Measurements from ENCODE around the gene C17orf114. TPM values are rescaled to one million over a fixed set of nuclear protein-coding genes. Genes with fewer than 3 reads are reported as not detected.
A peak's percentile ranks its signal among the peaks of the same experiment; 100 is the strongest.

The C17orf114 gene

DNA sequence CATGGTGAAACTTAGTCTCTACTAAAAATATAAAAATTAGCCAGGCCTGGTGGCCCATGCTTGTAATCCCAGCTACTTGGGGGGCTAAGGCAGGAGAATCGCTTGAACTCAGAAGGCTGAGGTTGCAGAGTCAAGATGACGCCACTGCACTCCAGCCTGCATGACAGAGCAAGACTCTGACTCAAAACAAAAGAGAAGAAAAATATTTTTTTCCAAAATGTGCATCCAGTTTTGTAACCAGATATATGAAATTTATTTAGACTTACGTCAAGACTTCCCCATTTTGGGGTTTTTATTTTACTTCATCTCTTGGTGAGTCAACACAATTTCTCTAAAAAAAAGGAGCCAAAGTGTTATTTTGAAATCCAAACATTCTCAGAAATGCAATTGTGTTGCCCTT, 35.9 kb downstream of the C17orf114 start:
- TF ChIP-seq POLR2A (IDR thresholded peaks at IDR 0.05): no peak
- TF ChIP-seq, protein P1, sequence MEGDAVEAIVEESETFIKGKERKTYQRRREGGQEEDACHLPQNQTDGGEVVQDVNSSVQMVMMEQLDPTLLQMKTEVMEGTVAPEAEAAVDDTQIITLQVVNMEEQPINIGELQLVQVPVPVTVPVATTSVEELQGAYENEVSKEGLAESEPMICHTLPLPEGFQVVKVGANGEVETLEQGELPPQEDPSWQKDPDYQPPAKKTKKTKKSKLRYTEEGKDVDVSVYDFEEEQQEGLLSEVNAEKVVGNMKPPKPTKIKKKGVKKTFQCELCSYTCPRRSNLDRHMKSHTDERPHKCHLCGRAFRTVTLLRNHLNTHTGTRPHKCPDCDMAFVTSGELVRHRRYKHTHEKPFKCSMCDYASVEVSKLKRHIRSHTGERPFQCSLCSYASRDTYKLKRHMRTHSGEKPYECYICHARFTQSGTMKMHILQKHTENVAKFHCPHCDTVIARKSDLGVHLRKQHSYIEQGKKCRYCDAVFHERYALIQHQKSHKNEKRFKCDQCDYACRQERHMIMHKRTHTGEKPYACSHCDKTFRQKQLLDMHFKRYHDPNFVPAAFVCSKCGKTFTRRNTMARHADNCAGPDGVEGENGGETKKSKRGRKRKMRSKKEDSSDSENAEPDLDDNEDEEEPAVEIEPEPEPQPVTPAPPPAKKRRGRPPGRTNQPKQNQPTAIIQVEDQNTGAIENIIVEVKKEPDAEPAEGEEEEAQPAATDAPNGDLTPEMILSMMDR (IDR thresholded peaks at IDR 0.05): no peak
- H3K4me3 ChIP-seq: no peak overlapping the region
- DNase-seq: no peak
- H3K36me3 ChIP-seq: no peaks in the 10 kb centered on the region
- peaks cover 0 to 7% (median 2%) of the 10 kb centered on the region in 4 donors for H3K4me1 ChIP-seq
- H3K27ac ChIP-seq: peak overlapping the region in 1 of 4 donors; percentile 39
- no peaks in the 10 kb centered on the region for H3K9me3 ChIP-seq
- no peaks in the 10 kb centered on the region for H3K27me3 ChIP-seq

DNA sequence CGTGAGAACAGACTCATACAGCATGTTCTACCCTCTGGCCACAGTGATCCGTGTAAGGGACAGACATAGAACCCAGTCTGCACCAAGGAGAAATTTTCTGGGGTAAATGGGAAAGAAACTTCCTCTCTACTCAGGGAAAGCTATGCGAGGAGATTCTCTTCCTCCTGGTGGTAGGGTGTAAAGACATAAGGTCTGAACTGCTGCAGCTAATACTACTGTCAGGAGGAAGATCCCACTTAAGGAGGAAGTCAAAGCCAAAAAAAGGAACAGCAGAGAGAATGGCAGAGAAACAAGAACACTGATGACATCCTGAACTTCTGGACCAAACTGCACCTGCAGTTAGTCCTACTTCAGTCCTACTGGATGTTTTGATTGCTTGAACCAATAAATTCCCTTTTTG, 37.5 kb downstream of the C17orf114 start:
- no peaks in the 10 kb centered on the region for H3K9me3 ChIP-seq
- no peak for DNase-seq
- TF ChIP-seq POLR2A (IDR thresholded peaks at IDR 0.05): no peak
- TF ChIP-seq, protein P1 (IDR thresholded peaks at IDR 0.05): no peak
- H3K27me3 ChIP-seq: no peaks in the 10 kb centered on the region
- H3K27ac ChIP-seq: peak overlapping the region in 2 of 4 donors; percentile 31 to 34
- no peaks in the 10 kb centered on the region for H3K36me3 ChIP-seq
- H3K4me3 ChIP-seq: no peak overlapping the region
- peaks cover 0 to 4% (median 0%) of the 10 kb centered on the region in 4 donors for H3K4me1 ChIP-seq

DNA sequence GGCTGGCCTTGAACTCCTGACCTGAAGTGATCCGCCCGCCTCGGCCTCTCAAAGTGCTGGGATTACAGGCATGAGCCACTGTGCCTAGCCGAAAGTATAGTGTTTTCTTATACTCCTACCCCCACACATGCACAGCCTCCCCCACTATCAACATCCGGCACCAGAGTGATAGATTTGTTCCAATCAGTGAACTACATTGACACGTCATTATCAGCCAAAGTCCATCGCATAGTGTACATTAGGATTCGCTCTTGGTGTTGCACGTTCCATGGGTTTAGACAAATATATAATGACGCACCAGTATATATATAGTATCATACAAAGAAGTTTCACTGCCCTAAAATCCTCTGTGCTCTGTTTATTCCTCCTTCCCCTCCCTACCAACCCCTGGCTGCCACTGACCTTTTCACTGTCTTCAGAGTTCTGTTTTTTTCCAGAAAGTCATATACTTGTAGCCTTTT, 42.3 kb downstream of the C17orf114 start:
- no peaks in the 10 kb centered on the region for H3K9me3 ChIP-seq
- H3K4me3 ChIP-seq: no peak overlapping the region
- peak in 1 of 3 donors; percentile 67 for DNase-seq
- no peak for TF ChIP-seq POLR2A (IDR thresholded peaks at IDR 0.05)
- H3K27me3 ChIP-seq: no peaks in the 10 kb centered on the region
- peak overlapping the region in 1 of 4 donors; percentile 45 for H3K27ac ChIP-seq
- peaks cover 0 to 4% (median 0%) of the 10 kb centered on the region in 4 donors for H3K4me1 ChIP-seq
- no peaks in the 10 kb centered on the region for H3K36me3 ChIP-seq

DNA sequence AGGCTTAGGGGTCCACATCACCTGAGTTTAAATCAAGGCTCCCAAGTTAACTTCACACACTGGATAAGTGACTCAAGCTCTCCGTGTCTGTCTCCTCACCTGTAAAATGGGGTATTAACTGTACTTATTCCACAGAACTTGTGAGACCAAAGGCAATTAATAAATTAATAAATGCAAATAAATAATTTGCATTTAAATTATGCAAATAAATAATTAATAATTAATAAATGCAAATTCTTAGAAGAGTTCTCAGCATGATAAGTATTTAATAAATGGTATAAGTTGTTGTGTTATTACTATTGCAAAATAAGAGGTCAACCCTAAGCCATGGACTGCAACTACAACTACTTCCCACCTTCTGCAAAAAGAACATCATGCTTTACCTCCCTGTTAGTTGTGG, 48.7 kb downstream of the C17orf114 start:
- Histone ChIP-seq H3K4me3 (no peak overlapping the region), H3K27ac (no peak overlapping the region), H3K36me3 (no peaks in the 10 kb centered on the region), H3K9me3 (no peaks in the 10 kb centered on the region), H3K4me1 (no peaks in the 10 kb centered on the region), H3K27me3 (no peaks in the 10 kb centered on the region)
- DNase-seq: no peak
- no peak for TF ChIP-seq POLR2A (IDR thresholded peaks at IDR 0.05)
- TF ChIP-seq, protein P1 (IDR thresholded peaks at IDR 0.05): no peak

DNA sequence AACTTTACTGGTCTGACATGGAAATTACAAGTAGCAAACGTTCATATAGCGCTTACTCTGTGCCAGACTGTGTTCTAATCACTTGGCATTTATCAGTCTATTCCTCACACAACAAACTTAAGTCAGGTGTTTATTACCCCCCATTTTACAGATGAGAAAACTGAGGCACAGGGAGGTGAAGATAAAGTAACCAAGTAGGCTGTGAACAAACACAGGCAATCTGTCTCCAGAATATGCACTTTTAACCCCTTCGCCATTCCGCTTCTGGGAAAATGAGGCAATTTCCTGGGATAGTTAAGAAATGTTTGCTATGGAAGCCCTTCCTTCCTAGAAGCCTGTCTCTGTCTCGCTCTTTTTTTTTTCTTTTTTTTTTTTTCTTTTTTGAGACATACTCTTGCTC, 50.2 kb downstream of the C17orf114 start:
- no peak for TF ChIP-seq POLR2A (IDR thresholded peaks at IDR 0.05)
- TF ChIP-seq, protein P1 (IDR thresholded peaks at IDR 0.05): no peak
- Histone ChIP-seq H3K27ac (no peak overlapping the region), H3K4me3 (no peak overlapping the region), H3K4me1 (no peaks in the 10 kb centered on the region), H3K27me3 (no peaks in the 10 kb centered on the region), H3K36me3 (no peaks in the 10 kb centered on the region), H3K9me3 (no peaks in the 10 kb centered on the region)
- DNase-seq: no peak

Other genes with a start within 250 kb of the C17orf114 start
- gene MYBBP1A, start 246.9 kb downstream of the C17orf114 start, total RNA-seq: 100 to 1,000 TPM in 2 of 4 donors, 10 to 100 TPM in 2; 27.1 to 244 (median 91.2) TPM
- 100 to 1,000 TPM in 2 of 4 donors, 10 to 100 TPM in 2; 26.4 to 199 (median 119) TPM for gene GGT6, start 241.8 kb downstream of the C17orf114 start, total RNA-seq
- 1 to 10 TPM in 1 of 4 donors, not detected in 3; 1.2 TPM for gene SMTNL2, start 217.8 kb downstream of the C17orf114 start, total RNA-seq
- not detected for gene ALOX15, start 160.7 kb downstream of the C17orf114 start, total RNA-seq
- 10 to 100 TPM; 21.2 to 34.9 (median 31.4) TPM for gene PELP1, start 98.2 kb downstream of the C17orf114 start, total RNA-seq
- 100 to 1,000 TPM in 1 of 4 donors, 10 to 100 TPM in 3; 59.2 to 163 (median 73.8) TPM for gene ARRB2, start 91.7 kb downstream of the C17orf114 start, total RNA-seq
- gene MED11, start 70.9 kb downstream of the C17orf114 start, total RNA-seq: 10 to 100 TPM; 32.1 to 44.6 (median 41.8) TPM
- gene ZMYND15, start 62.5 kb downstream of the C17orf114 start, total RNA-seq: 1 to 10 TPM in 3 of 4 donors, not detected in 1; 2.1 to 5.6 (median 4.0) TPM
- 10 to 100 TPM; 24.8 to 33.1 (median 28.0) TPM for gene CXCL16, start 62.4 kb downstream of the C17orf114 start, total RNA-seq
- 100 to 1,000 TPM in 2 of 4 donors, 10 to 100 TPM in 1, not detected in 1; 75.3 to 171 (median 163) TPM for gene TM4SF5, start 30.4 kb downstream of the C17orf114 start, total RNA-seq
- gene VMO1, start 16.0 kb downstream of the C17orf114 start, total RNA-seq: 1 to 10 TPM in 1 of 4 donors, not detected in 3; 3.8 TPM
- gene GLTPD2, start 13.4 kb downstream of the C17orf114 start, total RNA-seq: 10 to 100 TPM in 2 of 4 donors, 1 to 10 TPM in 1, not detected in 1; 5.4 to 28.2 (median 23.6) TPM
- 100 to 1,000 TPM in 2 of 4 donors, 10 to 100 TPM in 2; 51.4 to 155 (median 107) TPM for gene PSMB6, start 6.2 kb downstream of the C17orf114 start, total RNA-seq
- 10 to 100 TPM; 14.4 to 33.8 (median 26.6) TPM for gene PLD2, start 4.8 kb upstream of the C17orf114 start, total RNA-seq
- 100 to 1,000 TPM; 111 to 278 (median 223) TPM for gene MINK1, start 31.0 kb upstream of the C17orf114 start, total RNA-seq
- gene C17orf107, start 97.2 kb upstream of the C17orf114 start, total RNA-seq: 1 to 10 TPM in 2 of 4 donors, under 1 TPM in 2; 0.66 to 5.0 (median 1.5) TPM
- gene CHRNE, start 100.8 kb upstream of the C17orf114 start, total RNA-seq: not detected
- not detected for gene GP1BA, start 129.9 kb upstream of the C17orf114 start, total RNA-seq
- 10 to 100 TPM; 30.5 to 84.1 (median 60.4) TPM for gene SLC25A11, start 137.7 kb upstream of the C17orf114 start, total RNA-seq
- 10 to 100 TPM; 57.8 to 92.1 (median 78.9) TPM for gene RNF167, start 137.9 kb upstream of the C17orf114 start, total RNA-seq
- 1,000 to 10,000 TPM in 1 of 4 donors, 100 to 1,000 TPM in 3; 530 to 1,064 (median 855) TPM for gene PFN1, start 146.2 kb upstream of the C17orf114 start, total RNA-seq
- gene ENO3, start 148.8 kb upstream of the C17orf114 start, total RNA-seq: 10 to 100 TPM in 3 of 4 donors, 1 to 10 TPM in 1; 7.4 to 27.7 (median 20.6) TPM
- 10 to 100 TPM; 34.2 to 85.0 (median 48.9) TPM for gene SPAG7, start 165.5 kb upstream of the C17orf114 start, total RNA-seq
- 100 to 1,000 TPM in 1 of 4 donors, 10 to 100 TPM in 3; 42.4 to 124 (median 88.7) TPM for gene CAMTA2, start 185.3 kb upstream of the C17orf114 start, total RNA-seq
- 1 to 10 TPM in 1 of 4 donors, not detected in 3; 2.4 TPM for gene INCA1, start 195.2 kb upstream of the C17orf114 start, total RNA-seq
- 100 to 1,000 TPM in 3 of 4 donors, 10 to 100 TPM in 1; 91.4 to 141 (median 116) TPM for gene KIF1C, start 195.6 kb upstream of the C17orf114 start, total RNA-seq
- gene SLC52A1, start 233.1 kb upstream of the C17orf114 start, total RNA-seq: 10 to 100 TPM in 3 of 4 donors, not detected in 1; 12.9 to 50.8 (median 45.3) TPM